ENCODE results near the gene FARS2.

DNA sequence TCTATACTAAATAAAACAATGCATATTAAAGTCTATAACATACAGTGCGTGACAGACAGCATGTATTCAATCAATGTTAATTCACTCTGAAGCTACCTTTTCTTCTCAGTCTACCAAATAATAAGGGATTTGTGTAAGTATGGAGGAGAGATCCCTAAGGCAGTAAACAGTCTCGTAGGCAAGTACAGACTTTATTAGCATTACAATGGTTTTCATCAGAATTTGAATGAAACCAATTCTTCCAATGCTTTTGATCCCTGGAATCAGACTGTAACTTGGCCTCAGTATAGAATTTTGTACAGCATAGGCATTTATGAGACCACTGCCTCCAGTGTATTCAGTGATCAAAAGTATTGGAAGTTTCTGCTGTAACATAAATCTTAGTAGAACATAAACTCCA lies 20.1 kb upstream of the FARS2 start:
- TF ChIP-seq, protein P1, sequence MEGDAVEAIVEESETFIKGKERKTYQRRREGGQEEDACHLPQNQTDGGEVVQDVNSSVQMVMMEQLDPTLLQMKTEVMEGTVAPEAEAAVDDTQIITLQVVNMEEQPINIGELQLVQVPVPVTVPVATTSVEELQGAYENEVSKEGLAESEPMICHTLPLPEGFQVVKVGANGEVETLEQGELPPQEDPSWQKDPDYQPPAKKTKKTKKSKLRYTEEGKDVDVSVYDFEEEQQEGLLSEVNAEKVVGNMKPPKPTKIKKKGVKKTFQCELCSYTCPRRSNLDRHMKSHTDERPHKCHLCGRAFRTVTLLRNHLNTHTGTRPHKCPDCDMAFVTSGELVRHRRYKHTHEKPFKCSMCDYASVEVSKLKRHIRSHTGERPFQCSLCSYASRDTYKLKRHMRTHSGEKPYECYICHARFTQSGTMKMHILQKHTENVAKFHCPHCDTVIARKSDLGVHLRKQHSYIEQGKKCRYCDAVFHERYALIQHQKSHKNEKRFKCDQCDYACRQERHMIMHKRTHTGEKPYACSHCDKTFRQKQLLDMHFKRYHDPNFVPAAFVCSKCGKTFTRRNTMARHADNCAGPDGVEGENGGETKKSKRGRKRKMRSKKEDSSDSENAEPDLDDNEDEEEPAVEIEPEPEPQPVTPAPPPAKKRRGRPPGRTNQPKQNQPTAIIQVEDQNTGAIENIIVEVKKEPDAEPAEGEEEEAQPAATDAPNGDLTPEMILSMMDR (IDR thresholded peaks at IDR 0.05): no peak
- TF ChIP-seq POLR2A (IDR thresholded peaks at IDR 0.05) (no peak), EP300 (IDR thresholded peaks at IDR 0.05) (no peak)
